GM08714 (cell line): Measurements from ENCODE around the gene CLCF1.
A peak's percentile ranks its signal among the peaks of the same experiment; 100 is the strongest.

Experiments
- H3K4me3 ChIP-seq: fragments of 200-500 bp; sonication (Bioruptor generic); 2 replicates; pipeline ENCODE4 v1.5.1; 2014; ENCODE audit warnings: mild to moderate bottlenecking, low read length, inconsistent platforms
- ZNF274 ChIP-seq: IDR thresholded peaks from 2 replicates; pipeline ENCODE4 v1.6.1; 2012; ENCODE audit warnings: mild to moderate bottlenecking, low read depth, low read length

The CLCF1 gene

DNA sequence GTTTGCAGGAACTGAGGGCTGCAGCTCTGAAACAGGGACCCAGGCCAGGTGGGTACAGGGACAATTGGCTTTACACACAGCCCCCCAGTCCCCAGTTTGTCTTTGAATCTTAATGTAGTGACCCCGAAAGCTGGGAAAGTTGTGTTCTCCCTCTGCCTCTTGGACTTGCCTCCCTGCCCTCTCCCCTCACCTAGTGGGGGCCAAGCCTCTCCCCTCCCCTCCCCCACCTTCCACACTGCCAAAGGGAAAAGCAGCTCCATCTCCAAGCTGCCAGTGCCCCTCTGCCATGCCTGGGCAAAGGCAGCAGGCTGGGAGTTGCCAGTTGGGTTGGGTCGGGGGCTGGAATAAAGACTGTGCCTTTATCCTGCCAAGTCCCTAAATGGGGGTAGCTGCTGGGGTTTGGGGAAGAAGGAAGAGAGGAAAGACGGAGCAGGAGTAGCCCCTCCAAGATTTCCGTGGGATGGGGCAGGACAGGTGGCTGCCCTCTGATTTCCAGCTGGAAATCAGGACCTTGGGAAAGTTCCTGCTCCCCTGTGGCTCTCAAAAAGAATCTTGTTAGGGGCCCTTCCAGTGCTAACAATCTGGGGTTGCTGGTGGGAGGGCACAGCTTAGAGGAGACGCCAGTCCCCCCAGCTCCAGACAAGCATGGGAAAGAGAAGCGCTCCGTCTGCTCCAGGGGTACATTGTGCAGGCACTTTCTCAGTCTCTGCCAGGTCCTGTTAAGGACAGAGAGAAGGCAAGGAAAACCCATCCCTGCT, 2.8 kb upstream of the CLCF1 start:
- H3K4me3 ChIP-seq: no peak overlapping the region

DNA sequence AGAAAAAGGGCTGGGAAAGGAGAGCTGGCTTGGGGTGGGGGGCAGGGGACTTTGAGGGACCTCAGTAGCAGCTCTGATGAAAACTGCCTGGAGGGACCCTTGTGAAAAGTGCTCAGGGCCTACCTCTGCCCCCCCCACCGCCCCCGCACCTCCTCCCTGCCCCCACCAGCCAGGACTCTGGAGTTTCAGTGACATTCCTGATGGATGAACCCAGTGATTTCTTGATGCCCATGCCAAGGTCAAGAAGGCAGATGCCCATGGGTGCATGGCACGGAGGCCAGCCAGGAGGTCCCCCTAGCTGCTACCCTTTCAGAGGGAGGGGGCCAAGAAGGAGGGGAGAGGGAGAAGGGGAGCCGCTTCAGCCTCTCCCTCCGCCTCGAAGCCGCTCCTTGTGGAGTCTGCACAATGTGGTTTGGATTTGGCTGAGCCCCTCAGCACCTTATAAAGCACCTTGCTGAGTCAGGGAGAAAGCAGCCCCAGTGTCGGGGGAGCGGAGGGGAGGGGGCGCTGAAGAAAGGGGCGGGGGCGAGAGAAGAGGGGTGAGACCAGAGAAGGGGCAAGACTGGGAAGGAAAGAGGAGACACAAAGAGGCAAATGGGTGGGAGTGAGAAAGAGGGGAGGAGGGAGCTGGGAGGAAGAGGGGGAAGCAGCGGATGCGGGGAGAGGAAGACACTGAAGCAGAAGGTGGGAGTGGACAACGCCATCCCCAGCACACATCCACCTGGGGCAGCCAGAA, 2.1 kb upstream of the CLCF1 start:
- H3K4me3 ChIP-seq: no peak overlapping the region
- TF ChIP-seq ZNF274: no peak

More for the DNA sequence above, 2.8 kb upstream of the CLCF1 start:
- TF ChIP-seq ZNF274: no peak

DNA sequence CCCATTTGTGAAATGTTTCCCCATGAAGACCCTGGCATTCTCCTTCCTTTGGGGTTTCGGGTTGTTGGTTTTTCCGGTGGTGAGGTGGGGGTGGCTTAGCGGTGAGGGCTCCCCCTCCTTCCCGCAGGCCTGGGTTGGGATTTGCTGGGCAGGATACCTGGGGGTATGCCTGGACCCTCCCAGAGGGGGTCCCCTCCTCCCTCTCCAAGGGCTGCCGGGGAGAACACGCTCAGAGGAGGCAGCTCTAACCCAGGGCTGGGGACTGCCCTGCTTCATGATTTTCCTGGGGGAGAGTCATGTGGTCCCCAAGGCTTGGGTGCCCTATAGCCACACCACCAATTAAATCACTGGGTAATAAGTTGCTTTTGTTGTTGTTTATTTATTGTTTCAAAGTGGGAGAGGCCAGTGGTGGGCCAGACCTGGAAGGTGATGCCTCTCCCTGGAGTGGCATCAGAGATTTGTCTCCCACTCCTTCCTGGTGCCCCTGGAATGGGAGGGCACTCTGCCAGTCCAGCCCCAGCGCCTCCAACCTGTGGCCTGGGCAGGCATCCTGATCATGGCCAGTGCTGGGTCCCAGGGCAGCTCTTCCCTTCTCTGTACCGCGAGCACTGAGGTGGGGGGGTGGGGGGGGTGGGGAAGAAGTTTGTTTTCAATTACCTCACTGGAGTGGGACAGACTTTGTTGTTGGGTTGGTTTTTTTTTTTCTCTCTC, 1.3 kb upstream of the CLCF1 start:
- no peak overlapping the region; the same call in 1 of the 2 replicates for H3K4me3 ChIP-seq
- TF ChIP-seq ZNF274: no peak

DNA sequence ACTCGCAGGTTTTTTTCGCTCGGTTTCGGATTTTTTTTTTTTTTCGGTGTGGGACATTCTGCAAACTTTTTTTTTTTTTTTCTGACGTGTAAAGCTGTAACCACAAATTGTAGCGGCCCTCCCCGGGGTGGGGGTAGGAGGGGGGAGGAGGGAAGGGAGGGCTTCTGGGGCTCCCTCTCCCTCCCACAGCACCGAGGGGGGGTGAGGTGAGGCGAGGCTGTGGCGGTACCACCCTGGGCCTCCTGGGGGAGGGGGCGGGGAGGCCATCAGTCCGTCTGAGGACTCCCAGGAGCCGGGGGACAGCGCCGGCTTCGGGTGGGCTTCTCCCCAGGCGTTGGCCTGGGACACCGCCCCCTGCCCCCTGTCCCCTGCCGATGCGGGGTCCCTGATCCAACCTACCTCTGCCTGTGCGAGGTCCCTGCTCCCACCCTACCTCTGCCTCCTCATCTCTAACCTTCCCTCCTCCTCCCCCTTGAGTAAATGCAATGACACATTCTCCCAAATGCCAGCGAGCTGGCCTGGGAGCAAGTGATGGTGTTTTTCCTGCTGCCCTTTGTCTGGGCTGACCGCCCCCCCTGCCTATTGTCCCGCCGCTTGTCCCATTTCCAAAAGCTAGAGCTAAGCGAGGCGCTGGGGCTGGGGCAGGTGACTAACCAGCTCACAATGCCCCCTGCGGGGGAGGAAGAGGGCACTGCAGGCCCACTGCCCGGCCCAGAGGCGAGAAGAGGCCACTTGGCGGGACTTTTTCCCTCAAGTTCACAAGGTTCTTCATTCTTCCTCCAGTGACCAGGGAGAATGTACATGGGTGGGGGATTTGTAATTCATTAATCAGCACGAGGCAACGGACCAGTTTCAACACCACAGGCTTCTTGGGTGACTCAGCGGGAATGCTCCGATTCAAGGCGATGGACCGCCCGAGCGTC, 511 bp upstream of the CLCF1 start:
- no peak for TF ChIP-seq ZNF274
- H3K4me3 ChIP-seq: peak overlapping the region; percentile 74; the same call in 1 of the 2 replicates

DNA sequence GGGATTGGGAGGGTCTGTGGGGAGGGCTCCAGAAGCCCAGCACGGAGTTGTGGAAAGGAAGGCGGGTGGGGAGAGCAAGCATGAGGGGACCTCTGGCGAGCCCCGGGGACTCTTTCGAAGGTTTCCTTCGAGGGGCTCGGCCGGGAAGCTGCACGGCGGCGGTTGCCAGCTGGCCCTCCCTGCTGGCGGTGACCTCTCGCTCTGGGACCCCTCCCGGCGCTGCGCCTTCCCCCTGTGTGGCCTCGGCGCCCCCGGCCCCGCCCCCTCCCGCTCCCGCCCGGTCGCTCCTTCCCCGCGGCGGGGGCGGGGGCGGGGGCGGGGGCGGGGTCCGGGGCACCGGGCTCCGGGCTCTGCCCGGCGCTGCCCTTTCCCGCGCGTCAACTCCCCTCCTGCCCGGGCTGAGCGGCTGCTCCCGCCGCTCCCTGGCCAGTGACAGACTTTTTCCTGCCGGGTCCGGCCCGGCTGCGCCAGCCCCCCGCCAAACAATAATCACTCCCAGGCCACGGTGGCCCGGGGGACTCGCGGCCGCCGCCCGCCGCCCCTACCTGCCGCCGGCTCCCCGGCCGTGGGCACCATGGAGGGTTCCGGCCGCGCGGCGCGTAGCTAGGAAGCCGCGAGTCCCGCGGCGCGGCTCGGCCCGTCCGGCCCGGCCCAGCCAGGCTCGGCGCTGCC, 941 bp downstream of the CLCF1 start:
- TF ChIP-seq ZNF274: no peak
- H3K4me3 ChIP-seq: peak overlapping the region; percentile 74; the same call in 1 of the 2 replicates

DNA sequence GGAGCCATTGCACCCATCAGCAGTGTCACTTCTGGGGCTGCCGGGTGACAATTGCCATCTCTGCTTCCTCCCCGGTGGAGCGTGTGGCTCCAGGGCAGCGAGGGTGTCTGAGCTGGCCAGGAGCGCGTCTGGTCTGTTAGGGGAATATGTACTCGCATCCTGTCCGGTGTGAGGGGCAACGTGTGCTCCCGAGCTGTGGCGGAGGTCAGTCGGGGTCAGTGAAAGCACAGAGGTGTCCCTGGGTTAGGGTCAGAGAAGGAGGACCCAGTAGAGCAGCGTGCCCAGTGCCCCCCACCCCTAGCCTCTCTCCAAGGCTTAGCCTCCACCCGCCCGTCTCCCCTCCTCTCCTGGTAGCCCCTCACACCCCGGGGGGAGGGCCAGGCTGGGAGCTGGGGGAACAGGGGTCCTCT, 1.5 kb downstream of the CLCF1 start:
- no peak for TF ChIP-seq ZNF274
- peak overlapping the region; percentile 55; the same call in 1 of the 2 replicates for H3K4me3 ChIP-seq

DNA sequence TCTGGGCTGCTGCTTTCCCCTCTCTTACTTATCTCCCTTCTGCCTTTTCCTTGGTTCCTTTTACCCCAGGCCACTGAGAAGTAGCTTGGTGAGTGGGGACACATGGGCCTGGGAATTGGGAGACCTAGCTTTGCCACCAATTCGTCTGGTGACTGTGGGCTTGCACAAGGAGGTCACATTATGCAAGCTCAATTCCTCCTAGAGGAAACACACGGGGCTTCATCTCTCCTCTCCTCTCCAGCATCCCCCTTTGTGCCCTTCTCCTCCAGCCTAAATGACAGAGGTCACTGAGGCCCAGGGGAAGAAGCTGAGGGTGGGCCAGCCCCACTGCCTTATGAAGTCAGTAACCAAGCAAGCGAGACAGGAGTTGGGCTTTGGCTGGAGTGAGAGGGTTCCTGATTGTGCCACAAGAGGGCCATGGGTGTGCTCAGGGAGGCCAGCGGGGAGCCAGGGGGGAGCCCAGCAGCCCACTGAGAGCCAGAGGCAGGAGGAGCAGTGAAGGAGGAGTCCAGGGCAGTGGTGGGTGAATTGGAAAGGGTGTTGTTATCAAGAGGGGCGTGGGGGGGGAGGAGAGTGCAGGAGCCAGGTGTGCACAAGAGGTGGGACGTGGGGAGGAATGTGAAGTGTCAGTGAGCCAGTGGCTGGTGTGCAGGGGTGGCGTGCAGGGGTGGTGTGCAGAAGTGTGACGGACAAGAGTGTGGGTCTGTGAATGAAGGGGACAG, 2.0 kb downstream of the CLCF1 start:
- TF ChIP-seq ZNF274: no peak
- peak overlapping the region; percentile 55; the same call in 1 of the 2 replicates for H3K4me3 ChIP-seq

DNA sequence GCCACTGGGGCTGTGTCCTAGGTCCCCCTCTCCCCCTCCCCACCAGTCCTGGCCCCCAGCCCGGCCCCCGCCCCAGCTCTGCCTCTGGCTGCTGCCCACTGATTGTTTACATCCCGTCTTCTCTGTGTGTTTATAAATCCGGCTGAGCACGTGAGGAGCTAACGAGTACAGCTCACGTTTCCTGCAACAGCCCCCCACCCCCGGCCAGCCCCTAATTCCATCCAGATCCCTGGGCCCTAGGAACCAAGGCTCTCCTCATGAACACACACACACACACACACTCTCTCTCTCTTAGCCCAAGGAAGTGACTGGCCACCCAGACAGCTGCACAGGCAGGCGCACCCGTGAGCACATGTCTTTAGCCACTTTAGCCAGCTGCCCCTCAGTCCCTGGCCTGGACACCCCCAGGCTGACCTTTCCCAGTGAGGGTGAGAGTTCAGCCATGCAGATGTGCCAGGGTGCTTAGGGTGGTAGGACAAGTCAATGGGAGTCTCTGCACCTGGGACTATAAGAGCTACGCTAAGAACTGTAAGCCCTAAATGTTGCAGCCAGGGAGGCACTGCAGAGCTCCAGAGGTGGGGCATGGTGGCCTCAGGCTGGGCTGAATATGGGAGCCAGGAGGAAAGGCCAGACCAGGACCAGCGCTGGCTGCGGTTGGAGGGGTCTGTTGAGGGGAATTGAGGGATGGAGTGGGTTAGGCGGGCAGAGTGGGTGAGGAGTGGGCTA, 2.9 kb downstream of the CLCF1 start:
- H3K4me3 ChIP-seq: no peak overlapping the region; the same call in 1 of the 2 replicates
- TF ChIP-seq ZNF274: no peak

DNA sequence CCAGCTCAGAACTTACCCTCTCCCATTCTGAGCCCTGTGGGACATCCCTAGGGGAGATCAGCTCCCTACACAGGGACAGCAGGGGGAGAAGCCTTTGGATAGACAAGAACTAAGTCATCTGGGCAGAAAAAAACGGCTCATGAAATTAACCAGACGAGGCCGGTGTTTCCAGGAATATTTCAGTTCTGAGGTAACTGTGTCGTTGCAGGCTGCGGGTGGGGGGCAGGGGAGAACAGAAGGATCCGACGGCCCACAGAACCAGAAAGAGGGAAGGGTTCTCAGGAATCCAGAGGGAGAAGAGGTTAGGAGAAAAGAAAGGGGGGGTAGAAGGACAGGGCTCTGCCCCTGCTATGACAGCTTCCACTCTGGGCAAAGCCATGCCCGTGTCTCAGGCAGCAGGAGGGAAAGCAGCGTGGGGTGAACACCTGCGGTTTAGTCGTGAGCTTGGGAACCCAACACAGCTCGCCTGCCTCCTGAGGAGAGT, 3.6 kb downstream of the CLCF1 start:
- no peak for TF ChIP-seq ZNF274
- H3K4me3 ChIP-seq: no peak overlapping the region

DNA sequence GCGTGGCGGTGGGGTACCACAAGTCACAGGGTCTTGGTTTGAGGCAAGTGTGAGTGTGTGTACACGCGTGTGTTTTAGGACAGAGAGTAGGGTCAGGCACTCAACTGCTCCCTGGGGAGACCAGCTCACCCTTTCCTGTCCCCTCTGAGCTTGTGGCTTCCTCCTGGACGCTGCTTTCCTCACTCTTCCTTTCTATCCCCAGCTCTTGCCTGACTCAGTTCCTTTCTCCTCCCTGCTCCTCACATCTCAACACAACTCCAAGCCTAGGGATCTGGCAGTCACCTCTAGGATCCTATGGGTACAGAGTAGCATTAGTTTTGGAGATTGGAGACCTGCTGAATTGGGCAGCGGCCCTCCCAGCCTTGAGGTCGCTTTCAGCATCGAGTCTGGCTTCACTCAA, 4.1 kb downstream of the CLCF1 start:
- H3K4me3 ChIP-seq: no peak overlapping the region
- no peak for TF ChIP-seq ZNF274

DNA sequence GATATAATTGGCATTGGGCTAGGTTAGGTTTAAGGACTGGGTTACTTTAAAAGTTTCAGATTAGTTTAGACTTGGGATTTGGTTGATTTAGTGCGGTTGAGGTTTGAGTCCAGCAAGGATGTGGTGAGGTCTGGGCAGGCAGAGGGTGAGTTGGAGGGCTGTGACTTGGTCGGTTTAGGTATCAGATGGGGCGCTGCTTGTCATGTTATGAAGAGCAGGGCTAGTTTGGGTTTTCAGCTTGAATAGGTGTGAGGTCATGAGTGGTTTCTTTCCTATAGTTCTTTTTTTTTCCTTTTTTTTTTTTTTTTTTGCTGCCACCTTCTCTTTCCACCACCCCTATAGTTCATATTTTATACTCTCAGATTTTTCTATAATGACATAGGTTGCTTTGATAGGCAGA, 4.8 kb downstream of the CLCF1 start:
- no peak overlapping the region; the same call in 1 of the 2 replicates for H3K4me3 ChIP-seq
- no peak for TF ChIP-seq ZNF274
